ENCODE measurements around the gene OCA2. TPM values are rescaled to one million over a fixed set of nuclear protein-coding genes. Genes with fewer than 3 reads are reported as not detected.

The OCA2 gene
- polyA plus RNA-seq, 1 donor from 2014 or later, result 0.97 TPM

DNA sequence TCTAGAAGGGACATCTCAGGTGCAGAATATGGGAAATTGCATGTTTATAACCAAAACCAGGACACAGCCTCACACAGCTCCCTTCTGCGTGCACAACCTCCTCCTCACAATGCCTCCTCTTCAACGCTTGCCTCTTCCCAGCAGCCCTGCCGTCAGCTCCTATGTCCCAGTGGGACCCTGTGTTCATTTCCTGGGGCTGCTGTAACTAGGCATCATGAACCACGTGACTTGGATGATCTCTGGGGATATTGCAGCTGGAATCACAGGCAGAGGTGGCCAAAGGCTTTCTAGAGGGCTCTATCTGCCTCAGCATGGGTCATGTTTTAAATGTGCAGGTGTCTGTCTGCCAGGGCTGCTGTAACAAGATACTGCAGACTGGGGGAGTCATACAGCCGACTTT is 375.3 kb downstream of the OCA2 start:
- no peaks in the 10 kb centered on the region for H3K79me2 ChIP-seq (replicated peaks; ENCODE audit: insufficient read depth, low read length)
- H3K9me2 ChIP-seq (ENCODE audit: insufficient read depth, low read length), result no peaks in the 10 kb centered on the region
- H3K9ac ChIP-seq (ENCODE audit: low read length), result no peak overlapping the region
- H3K27me3 ChIP-seq (ENCODE audit: insufficient read depth, low read depth, low read length), result no peaks in the 10 kb centered on the region
- H3K9me3 ChIP-seq (ENCODE audit: low read length), result no peaks in the 10 kb centered on the region
- no peak overlapping the region for H3K4me2 ChIP-seq (ENCODE audit: low read length)
- no peak overlapping the region for H2AFZ ChIP-seq (ENCODE audit: low read depth, low read length)
- H3F3A ChIP-seq (ENCODE audit: insufficient read depth, low read length, poor library complexity, severe bottlenecking), result no peaks in the 10 kb centered on the region
- TF ChIP-seq RAD21 (conservative IDR thresholded peaks at IDR 0.05), result no peak
- TF ChIP-seq TAF1 (IDR thresholded peaks at IDR 0.05; ENCODE audit: low read depth), result no peak
- TF ChIP-seq, protein P1, sequence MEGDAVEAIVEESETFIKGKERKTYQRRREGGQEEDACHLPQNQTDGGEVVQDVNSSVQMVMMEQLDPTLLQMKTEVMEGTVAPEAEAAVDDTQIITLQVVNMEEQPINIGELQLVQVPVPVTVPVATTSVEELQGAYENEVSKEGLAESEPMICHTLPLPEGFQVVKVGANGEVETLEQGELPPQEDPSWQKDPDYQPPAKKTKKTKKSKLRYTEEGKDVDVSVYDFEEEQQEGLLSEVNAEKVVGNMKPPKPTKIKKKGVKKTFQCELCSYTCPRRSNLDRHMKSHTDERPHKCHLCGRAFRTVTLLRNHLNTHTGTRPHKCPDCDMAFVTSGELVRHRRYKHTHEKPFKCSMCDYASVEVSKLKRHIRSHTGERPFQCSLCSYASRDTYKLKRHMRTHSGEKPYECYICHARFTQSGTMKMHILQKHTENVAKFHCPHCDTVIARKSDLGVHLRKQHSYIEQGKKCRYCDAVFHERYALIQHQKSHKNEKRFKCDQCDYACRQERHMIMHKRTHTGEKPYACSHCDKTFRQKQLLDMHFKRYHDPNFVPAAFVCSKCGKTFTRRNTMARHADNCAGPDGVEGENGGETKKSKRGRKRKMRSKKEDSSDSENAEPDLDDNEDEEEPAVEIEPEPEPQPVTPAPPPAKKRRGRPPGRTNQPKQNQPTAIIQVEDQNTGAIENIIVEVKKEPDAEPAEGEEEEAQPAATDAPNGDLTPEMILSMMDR (IDR thresholded peaks at IDR 0.05; ENCODE audit: poor library complexity, severe bottlenecking), result no peak
- TF ChIP-seq, protein P2, sequence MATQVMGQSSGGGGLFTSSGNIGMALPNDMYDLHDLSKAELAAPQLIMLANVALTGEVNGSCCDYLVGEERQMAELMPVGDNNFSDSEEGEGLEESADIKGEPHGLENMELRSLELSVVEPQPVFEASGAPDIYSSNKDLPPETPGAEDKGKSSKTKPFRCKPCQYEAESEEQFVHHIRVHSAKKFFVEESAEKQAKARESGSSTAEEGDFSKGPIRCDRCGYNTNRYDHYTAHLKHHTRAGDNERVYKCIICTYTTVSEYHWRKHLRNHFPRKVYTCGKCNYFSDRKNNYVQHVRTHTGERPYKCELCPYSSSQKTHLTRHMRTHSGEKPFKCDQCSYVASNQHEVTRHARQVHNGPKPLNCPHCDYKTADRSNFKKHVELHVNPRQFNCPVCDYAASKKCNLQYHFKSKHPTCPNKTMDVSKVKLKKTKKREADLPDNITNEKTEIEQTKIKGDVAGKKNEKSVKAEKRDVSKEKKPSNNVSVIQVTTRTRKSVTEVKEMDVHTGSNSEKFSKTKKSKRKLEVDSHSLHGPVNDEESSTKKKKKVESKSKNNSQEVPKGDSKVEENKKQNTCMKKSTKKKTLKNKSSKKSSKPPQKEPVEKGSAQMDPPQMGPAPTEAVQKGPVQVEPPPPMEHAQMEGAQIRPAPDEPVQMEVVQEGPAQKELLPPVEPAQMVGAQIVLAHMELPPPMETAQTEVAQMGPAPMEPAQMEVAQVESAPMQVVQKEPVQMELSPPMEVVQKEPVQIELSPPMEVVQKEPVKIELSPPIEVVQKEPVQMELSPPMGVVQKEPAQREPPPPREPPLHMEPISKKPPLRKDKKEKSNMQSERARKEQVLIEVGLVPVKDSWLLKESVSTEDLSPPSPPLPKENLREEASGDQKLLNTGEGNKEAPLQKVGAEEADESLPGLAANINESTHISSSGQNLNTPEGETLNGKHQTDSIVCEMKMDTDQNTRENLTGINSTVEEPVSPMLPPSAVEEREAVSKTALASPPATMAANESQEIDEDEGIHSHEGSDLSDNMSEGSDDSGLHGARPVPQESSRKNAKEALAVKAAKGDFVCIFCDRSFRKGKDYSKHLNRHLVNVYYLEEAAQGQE (IDR thresholded peaks at IDR 0.05; ENCODE audit: borderline replicate concordance), result no peak
- no peak for TF ChIP-seq EZH2 (IDR thresholded peaks at IDR 0.05; ENCODE audit: borderline replicate concordance, insufficient read depth, low read length, poor library complexity, severe bottlenecking)
- TF ChIP-seq EP300 (conservative IDR thresholded peaks at IDR 0.05; ENCODE audit: poor library complexity, severe bottlenecking), result no peak
- no peak for TF ChIP-seq MXI1 (conservative IDR thresholded peaks at IDR 0.05; ENCODE audit: poor library complexity, severe bottlenecking)
- TF ChIP-seq SMC3 (conservative IDR thresholded peaks at IDR 0.05; ENCODE audit: poor library complexity), result no peak
- no peak for TF ChIP-seq POLR2AphosphoS5 (IDR thresholded peaks at IDR 0.05)
- H3K27ac ChIP-seq (ENCODE audit: low read length), result no peak overlapping the region
- H3K4me3 ChIP-seq (ENCODE audit: low read length), result no peak overlapping the region
- H3K36me3 ChIP-seq (ENCODE audit: insufficient read depth, low read length), result no peaks in the 10 kb centered on the region
- no peaks in the 10 kb centered on the region for H4K20me1 ChIP-seq (ENCODE audit: insufficient read depth)

DNA sequence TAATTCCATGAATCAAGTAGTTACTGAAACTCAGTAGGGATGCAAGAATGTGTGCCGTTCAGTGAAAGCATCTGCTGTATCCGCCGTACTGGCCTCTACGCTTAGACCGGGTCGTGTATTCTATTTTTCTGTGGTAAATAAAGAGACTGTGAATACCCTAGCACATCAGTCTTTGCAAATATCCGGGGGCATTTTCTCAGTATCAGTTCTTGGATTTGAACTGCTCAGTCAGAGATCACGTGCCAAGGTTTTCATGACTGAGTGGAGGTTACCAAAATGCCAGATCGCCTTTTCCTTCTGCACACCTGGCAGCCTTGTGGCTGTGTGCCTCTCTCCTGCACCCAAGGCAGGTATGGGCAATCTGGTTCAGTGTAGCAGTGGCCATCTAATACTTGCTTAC is 377.0 kb downstream of the OCA2 start:
- Histone ChIP-seq H3K79me2 (replicated peaks; ENCODE audit: insufficient read depth, low read length) (no peaks in the 10 kb centered on the region), H3K9ac (ENCODE audit: low read length) (no peak overlapping the region), H4K20me1 (ENCODE audit: insufficient read depth) (no peaks in the 10 kb centered on the region), H3K27ac (ENCODE audit: low read length) (no peak overlapping the region), H3K9me2 (ENCODE audit: insufficient read depth, low read length) (no peaks in the 10 kb centered on the region), H3K27me3 (ENCODE audit: insufficient read depth, low read depth, low read length) (no peaks in the 10 kb centered on the region), H3K9me3 (ENCODE audit: low read length) (peaks cover 12% of the 10 kb centered on the region), H3K36me3 (ENCODE audit: insufficient read depth, low read length) (no peaks in the 10 kb centered on the region), H3K4me3 (ENCODE audit: low read length) (no peak overlapping the region), H3F3A (ENCODE audit: insufficient read depth, low read length, poor library complexity, severe bottlenecking) (no peaks in the 10 kb centered on the region), H2AFZ (ENCODE audit: low read depth, low read length) (no peak overlapping the region), H3K4me2 (ENCODE audit: low read length) (no peak overlapping the region)
- TF ChIP-seq SMC3 (conservative IDR thresholded peaks at IDR 0.05; ENCODE audit: poor library complexity), result no peak
- TF ChIP-seq EZH2 (IDR thresholded peaks at IDR 0.05; ENCODE audit: borderline replicate concordance, insufficient read depth, low read length, poor library complexity, severe bottlenecking), result no peak
- TF ChIP-seq, protein P2 (IDR thresholded peaks at IDR 0.05; ENCODE audit: borderline replicate concordance), result no peak
- no peak for TF ChIP-seq POLR2AphosphoS5 (IDR thresholded peaks at IDR 0.05)
- TF ChIP-seq TAF1 (IDR thresholded peaks at IDR 0.05; ENCODE audit: low read depth), result no peak
- TF ChIP-seq EP300 (conservative IDR thresholded peaks at IDR 0.05; ENCODE audit: poor library complexity, severe bottlenecking), result no peak
- TF ChIP-seq, protein P1 (IDR thresholded peaks at IDR 0.05; ENCODE audit: poor library complexity, severe bottlenecking), result no peak

All from neural cell (in vitro differentiated cells).